DOHH2 (cell line): Measurements from ENCODE around the gene CYLD.

Experiments
- H3F3A ChIP-seq: fragments of 200-600 bp; sonication (generic), shearing (Covaris generic); 2 replicates; pipeline ENCODE4 v1.6.0; 2016; ENCODE audit warnings: antibody characterized with exemption, mild to moderate bottlenecking; ENCODE audit not compliant: control insufficient read depth, insufficient read depth
- H3K27ac ChIP-seq: fragments of 200-600 bp; sonication (generic); 2 replicates; pipeline ENCODE4 v1.5.1; 2014; ENCODE audit warnings: low read depth, mild to moderate bottlenecking, low read length, moderate library complexity
- H3K27me3 ChIP-seq: fragments of 200-600 bp; sonication (generic); 2 replicates; pipeline ENCODE4 v1.6.1; 2014; ENCODE audit warnings: mild to moderate bottlenecking, low read length, mixed read lengths; ENCODE audit not compliant: control insufficient read depth
- H3K36me3 ChIP-seq: fragments of 200-600 bp; sonication (generic); 2 replicates; pipeline ENCODE4 v1.6.1; 2014; ENCODE audit warnings: mild to moderate bottlenecking, low read length, moderate library complexity, mixed read lengths; ENCODE audit not compliant: control insufficient read depth
- H3K4me1 ChIP-seq: fragments of 200-600 bp; sonication (generic); 2 replicates; pipeline ENCODE4 v1.6.1; 2014; ENCODE audit warnings: mild to moderate bottlenecking, low read length, mixed read lengths; ENCODE audit not compliant: control insufficient read depth
- H3K4me2 ChIP-seq: fragments of 200-600 bp; sonication (generic); 2 replicates; pipeline ENCODE4 v1.6.0; 2014; ENCODE audit warnings: mild to moderate bottlenecking, low read length, moderate library complexity
- H3K4me3 ChIP-seq: fragments of 200-600 bp; sonication (generic); 2 replicates; pipeline ENCODE4 v1.5.1; 2014; ENCODE audit warnings: mild to moderate bottlenecking, low read length, mixed read lengths
- H3K79me2 ChIP-seq: fragments of 200-600 bp; sonication (generic); 2 replicates; pipeline ENCODE4 v1.6.1; 2014; ENCODE audit warnings: mild to moderate bottlenecking, low read length, mixed read lengths; ENCODE audit not compliant: control insufficient read depth
- H3K9me2 ChIP-seq: fragments of 200-600 bp; sonication (generic); replicated peaks from 2 replicates; pipeline ENCODE4 v1.6.1; 2014; ENCODE audit warnings: mild to moderate bottlenecking, low read length, mixed read lengths; ENCODE audit not compliant: control insufficient read depth
- H3K9me3 ChIP-seq: fragments of 200-600 bp; sonication (generic); 2 replicates; pipeline ENCODE4 v1.6.1; 2014; ENCODE audit warnings: antibody characterized with exemption, low read length, mixed read lengths; ENCODE audit not compliant: control insufficient read depth, insufficient read depth
- H4K20me1 ChIP-seq: fragments of 200-600 bp; sonication (generic); 2 replicates; pipeline ENCODE4 v1.6.0; 2014; ENCODE audit warnings: low read depth, mild to moderate bottlenecking, antibody characterized with exemption, low read length, moderate library complexity; ENCODE audit not compliant: control insufficient read depth, insufficient read depth
- EZH2phosphoT487 ChIP-seq: fragments of 200-600 bp; sonication (generic); IDR thresholded peaks from 2 replicates; pipeline ENCODE4 v1.6.1; 2017; ENCODE audit warnings: borderline replicate concordance, mild to moderate bottlenecking, antibody characterized with exemption, low read length, moderate library complexity, mixed read lengths
- TF ChIP-seq, protein P1 (sequence below): fragments of 200-600 bp; sonication (generic); IDR thresholded peaks from one replicate; pipeline ENCODE4 v1.5.1; 2014; ENCODE audit warnings: antibody characterized with exemption, mild to moderate bottlenecking, low read depth, low read length; ENCODE audit not compliant: poor library complexity, severe bottlenecking

Gene CYLD

DNA sequence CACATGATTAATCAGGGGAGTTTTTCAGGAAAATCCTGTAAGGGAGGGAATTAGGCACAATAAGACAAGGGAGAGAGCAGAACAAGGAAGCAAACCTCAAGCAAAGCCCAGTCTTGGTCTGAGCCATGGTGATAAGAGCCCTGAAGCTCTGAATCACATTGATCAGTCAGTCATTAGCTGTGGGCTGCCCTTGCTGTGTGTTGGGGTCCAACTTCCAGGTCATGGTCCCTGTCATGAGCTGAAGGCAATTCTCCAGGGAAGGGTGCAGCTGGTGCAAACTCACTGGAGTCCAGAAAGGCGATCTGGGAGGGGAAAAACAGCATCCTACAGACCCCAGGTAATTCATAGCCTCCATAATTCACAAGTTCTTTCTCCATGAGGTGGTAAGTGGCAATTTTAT lies 89.9 kb downstream of the CYLD start:
- Histone ChIP-seq H3K9me3 (no peaks in the 10 kb centered on the region), H3K9me2 (no peaks in the 10 kb centered on the region), H3F3A (no peaks in the 10 kb centered on the region), H3K4me2 (no peak overlapping the region), H3K4me1 (no peaks in the 10 kb centered on the region), H3K27ac (no peak overlapping the region), H3K79me2 (no peaks in the 10 kb centered on the region), H3K27me3 (no peaks in the 10 kb centered on the region), H4K20me1 (no peaks in the 10 kb centered on the region), H3K36me3 (no peaks in the 10 kb centered on the region), H3K4me3 (no peak overlapping the region)
- TF ChIP-seq EZH2phosphoT487, result no peak
- TF ChIP-seq, protein P1, sequence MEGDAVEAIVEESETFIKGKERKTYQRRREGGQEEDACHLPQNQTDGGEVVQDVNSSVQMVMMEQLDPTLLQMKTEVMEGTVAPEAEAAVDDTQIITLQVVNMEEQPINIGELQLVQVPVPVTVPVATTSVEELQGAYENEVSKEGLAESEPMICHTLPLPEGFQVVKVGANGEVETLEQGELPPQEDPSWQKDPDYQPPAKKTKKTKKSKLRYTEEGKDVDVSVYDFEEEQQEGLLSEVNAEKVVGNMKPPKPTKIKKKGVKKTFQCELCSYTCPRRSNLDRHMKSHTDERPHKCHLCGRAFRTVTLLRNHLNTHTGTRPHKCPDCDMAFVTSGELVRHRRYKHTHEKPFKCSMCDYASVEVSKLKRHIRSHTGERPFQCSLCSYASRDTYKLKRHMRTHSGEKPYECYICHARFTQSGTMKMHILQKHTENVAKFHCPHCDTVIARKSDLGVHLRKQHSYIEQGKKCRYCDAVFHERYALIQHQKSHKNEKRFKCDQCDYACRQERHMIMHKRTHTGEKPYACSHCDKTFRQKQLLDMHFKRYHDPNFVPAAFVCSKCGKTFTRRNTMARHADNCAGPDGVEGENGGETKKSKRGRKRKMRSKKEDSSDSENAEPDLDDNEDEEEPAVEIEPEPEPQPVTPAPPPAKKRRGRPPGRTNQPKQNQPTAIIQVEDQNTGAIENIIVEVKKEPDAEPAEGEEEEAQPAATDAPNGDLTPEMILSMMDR, result no peak

- no peaks in the 10 kb centered on the region for H3F3A ChIP-seq
- no peaks in the 10 kb centered on the region for H3K27me3 ChIP-seq
- H3K79me2 ChIP-seq, result no peaks in the 10 kb centered on the region
Measured at GRCh38 chr16:50833929-50834328, 92.0 kb downstream of the CYLD start.

GRCh38 chr16:50834701-50835100 lies 92.8 kb downstream of the CYLD start:
- Histone ChIP-seq H3K4me1 (no peaks in the 10 kb centered on the region), H3K9me3 (no peaks in the 10 kb centered on the region), H3K27me3 (no peaks in the 10 kb centered on the region), H4K20me1 (no peaks in the 10 kb centered on the region), H3K27ac (no peak overlapping the region), H3K4me3 (no peak overlapping the region), H3K4me2 (no peak overlapping the region), H3K9me2 (no peaks in the 10 kb centered on the region), H3K79me2 (no peaks in the 10 kb centered on the region), H3K36me3 (no peaks in the 10 kb centered on the region), H3F3A (no peaks in the 10 kb centered on the region)
- no peak for TF ChIP-seq EZH2phosphoT487
- TF ChIP-seq, protein P1, result no peak

More at GRCh38 chr16:50833929-50834328, 92.0 kb downstream of the CYLD start:
- Histone ChIP-seq H3K4me1 (no peaks in the 10 kb centered on the region), H3K36me3 (no peaks in the 10 kb centered on the region), H3K9me3 (no peaks in the 10 kb centered on the region), H4K20me1 (no peaks in the 10 kb centered on the region), H3K4me2 (no peak overlapping the region), H3K27ac (no peak overlapping the region), H3K4me3 (no peak overlapping the region), H3K9me2 (no peaks in the 10 kb centered on the region)
- no peak for TF ChIP-seq EZH2phosphoT487

- Histone ChIP-seq H3K27ac (no peak overlapping the region), H4K20me1 (no peaks in the 10 kb centered on the region), H3K27me3 (no peaks in the 10 kb centered on the region), H3K4me1 (no peaks in the 10 kb centered on the region), H3K9me3 (no peaks in the 10 kb centered on the region), H3K4me2 (no peak overlapping the region), H3F3A (no peaks in the 10 kb centered on the region), H3K9me2 (no peaks in the 10 kb centered on the region), H3K79me2 (no peaks in the 10 kb centered on the region), H3K4me3 (no peak overlapping the region), H3K36me3 (no peaks in the 10 kb centered on the region)
- TF ChIP-seq, protein P1, result no peak
- no peak for TF ChIP-seq EZH2phosphoT487
Measured at GRCh38 chr16:50835358-50836060, 93.6 kb downstream of the CYLD start.
